Neutrophil (primary cell): ENCODE data around the gene CERK.

Experiments used
- H3K27ac ChIP-seq: fragments of 200-600 bp; sonication (generic); 2 replicates; pipeline ENCODE4 v1.5.1; 2016; ENCODE audit warnings: mild to moderate bottlenecking, moderate library complexity
- H3K27me3 ChIP-seq: fragments of 200-600 bp; sonication (generic); 2 replicates; pipeline ENCODE4 v1.6.0; 2016; ENCODE audit warnings: mild to moderate bottlenecking
- H3K36me3 ChIP-seq: fragments of 200-600 bp; sonication (generic); 2 replicates; pipeline ENCODE4 v1.5.1; 2017
- H3K4me1 ChIP-seq, 2 experiments: fragments of 200-600 bp in 1 of 2; sonication (generic) in 1 of 2; 1 replicate in 1 of 2; 2 replicates in 1 of 2; pipeline versions ENCODE4 v1.5.1 to v1.6.1; 2013 to 2016; ENCODE audit warnings: low read depth in 1 of 2, low read length in 1 of 2, mild to moderate bottlenecking in 1 of 2, moderate library complexity in 1 of 2; ENCODE audit not compliant: control insufficient read depth in 1 of 2, insufficient read depth in 1 of 2
- H3K4me3 ChIP-seq, 2 experiments: fragments of 200-600 bp in 1 of 2; sonication (generic) in 1 of 2; 1 replicate in 1 of 2; 2 replicates in 1 of 2; pipeline ENCODE4 v1.5.1; 2013 to 2016; ENCODE audit warnings: low read depth in 1 of 2, low read length in 1 of 2, mild to moderate bottlenecking in 1 of 2, moderate library complexity in 1 of 2
- H3K9me3 ChIP-seq: fragments of 200-600 bp; sonication (generic); 2 replicates; pipeline ENCODE4 v1.5.1; 2016
- TF ChIP-seq, protein P1 (sequence below): fragments of 200-600 bp; sonication (generic); IDR thresholded peaks from 2 replicates; pipeline ENCODE4 v1.5.1; 2016; ENCODE audit warnings: antibody characterized with exemption

The CERK gene

DNA sequence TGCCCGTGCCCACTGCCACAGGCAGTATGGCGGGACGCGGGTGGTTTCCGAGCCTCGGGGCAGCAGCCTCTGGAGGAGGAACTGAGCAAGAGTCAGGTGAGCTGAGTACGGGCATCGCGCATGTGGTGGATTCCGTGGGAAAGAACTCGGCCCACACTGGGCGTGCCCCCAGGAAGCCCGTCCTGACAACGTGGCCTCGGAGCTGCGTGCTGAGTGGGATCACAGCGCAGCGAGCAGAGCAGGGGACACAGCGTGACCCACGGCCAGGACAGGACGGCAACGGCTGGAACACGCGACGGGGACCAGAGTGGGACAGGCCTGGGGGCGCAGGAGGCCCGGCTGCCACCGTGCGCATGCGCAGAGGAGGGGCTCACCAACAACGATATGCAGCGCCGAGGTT, 36.8 kb downstream of the CERK start:
- Histone ChIP-seq H3K27me3 (no peaks in the 10 kb centered on the region), H3K36me3 (peaks cover 98% of the 10 kb centered on the region), H3K4me1 (no peaks in the 10 kb centered on the region), H3K4me3 (no peak overlapping the region), H3K9me3 (no peaks in the 10 kb centered on the region), H3K27ac (no peak overlapping the region)
- TF ChIP-seq, protein P1, sequence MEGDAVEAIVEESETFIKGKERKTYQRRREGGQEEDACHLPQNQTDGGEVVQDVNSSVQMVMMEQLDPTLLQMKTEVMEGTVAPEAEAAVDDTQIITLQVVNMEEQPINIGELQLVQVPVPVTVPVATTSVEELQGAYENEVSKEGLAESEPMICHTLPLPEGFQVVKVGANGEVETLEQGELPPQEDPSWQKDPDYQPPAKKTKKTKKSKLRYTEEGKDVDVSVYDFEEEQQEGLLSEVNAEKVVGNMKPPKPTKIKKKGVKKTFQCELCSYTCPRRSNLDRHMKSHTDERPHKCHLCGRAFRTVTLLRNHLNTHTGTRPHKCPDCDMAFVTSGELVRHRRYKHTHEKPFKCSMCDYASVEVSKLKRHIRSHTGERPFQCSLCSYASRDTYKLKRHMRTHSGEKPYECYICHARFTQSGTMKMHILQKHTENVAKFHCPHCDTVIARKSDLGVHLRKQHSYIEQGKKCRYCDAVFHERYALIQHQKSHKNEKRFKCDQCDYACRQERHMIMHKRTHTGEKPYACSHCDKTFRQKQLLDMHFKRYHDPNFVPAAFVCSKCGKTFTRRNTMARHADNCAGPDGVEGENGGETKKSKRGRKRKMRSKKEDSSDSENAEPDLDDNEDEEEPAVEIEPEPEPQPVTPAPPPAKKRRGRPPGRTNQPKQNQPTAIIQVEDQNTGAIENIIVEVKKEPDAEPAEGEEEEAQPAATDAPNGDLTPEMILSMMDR: no peak

DNA sequence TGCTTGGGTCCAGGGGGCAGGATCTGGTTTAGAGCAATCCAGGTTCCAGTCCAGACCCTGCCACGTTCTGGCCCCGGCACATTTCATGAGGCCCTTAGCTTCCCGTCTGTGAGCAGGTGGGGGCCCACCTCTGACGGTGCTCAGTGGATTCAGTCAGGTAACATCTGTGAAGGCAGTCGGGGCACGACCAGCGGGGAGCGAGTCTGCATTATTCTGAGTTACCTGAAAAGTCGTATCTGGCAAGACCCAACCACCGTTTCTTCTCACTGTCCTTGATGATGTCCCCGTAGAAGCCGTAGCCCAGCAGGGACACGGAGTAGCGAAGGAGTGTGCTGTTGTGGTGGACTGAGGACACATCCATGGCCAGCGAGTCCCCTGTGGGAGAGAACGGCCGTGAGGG, 39.0 kb downstream of the CERK start:
- H3K27ac ChIP-seq: no peak overlapping the region
- H3K4me1 ChIP-seq: no peaks in the 10 kb centered on the region
- H3K36me3 ChIP-seq: peaks cover 98% of the 10 kb centered on the region
- no peak overlapping the region for H3K4me3 ChIP-seq
- no peaks in the 10 kb centered on the region for H3K9me3 ChIP-seq
- H3K27me3 ChIP-seq: no peaks in the 10 kb centered on the region
- TF ChIP-seq, protein P1: no peak

DNA sequence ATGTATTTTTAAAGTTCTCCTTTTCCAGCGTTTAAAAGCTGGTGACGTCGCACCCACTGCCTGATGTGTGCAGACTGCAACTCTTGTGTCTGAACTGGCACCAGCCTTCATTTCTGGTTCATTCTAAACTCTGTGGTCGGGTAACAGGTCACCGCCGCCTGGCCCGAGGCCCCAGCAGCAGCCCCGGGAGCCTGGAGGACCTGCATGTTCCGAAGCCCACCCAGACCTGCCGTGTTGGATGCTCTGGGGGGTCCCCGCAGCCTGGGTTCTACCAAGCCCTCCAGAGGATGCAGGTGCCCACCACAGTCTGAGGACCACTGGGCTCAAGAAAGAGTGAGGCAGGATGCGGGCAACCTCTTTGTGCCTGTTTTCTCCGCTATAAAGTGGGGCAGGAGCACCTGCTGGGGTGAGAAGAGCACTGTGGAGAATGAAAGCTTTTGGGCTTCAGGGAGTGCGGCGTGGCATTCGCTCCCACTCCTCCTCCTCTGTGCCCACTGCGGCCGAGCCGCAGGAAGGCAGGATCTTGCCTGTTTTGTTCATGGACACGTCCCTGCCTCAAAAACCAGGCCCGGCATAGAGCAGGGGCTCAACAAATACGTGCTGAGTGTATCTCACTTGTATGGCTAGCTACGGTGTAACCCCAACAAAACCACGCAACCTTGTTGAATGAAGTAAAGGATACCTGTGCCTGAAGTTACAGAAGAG, 40.1 kb downstream of the CERK start:
- Histone ChIP-seq H3K4me3 (no peak overlapping the region), H3K27ac (no peak overlapping the region), H3K4me1 (no peaks in the 10 kb centered on the region), H3K9me3 (no peaks in the 10 kb centered on the region), H3K27me3 (no peaks in the 10 kb centered on the region), H3K36me3 (peaks cover 98% of the 10 kb centered on the region)
- TF ChIP-seq, protein P1: no peak

DNA sequence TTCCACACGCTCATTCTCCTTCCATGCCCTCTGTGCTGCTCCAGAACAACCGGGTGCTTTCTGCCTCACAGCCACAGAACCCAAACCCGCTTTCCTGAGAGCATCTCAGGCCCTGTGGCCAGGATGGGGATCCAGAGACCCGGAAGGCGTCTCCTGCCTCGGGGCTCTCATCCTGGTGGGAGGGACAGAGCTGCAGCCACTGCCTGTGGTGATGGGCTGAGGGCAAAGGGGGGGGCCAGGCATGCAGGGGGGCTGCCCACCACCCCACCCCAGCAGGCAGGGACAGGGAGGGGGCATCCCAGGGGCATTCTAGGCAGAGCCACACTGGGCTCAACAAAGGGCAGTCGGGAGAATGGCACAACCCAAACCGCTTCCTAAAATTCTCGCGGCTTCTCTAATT, 41.4 kb downstream of the CERK start:
- Histone ChIP-seq H3K9me3 (no peaks in the 10 kb centered on the region), H3K4me1 (no peaks in the 10 kb centered on the region), H3K27ac (no peak overlapping the region), H3K27me3 (no peaks in the 10 kb centered on the region), H3K4me3 (no peak overlapping the region), H3K36me3 (peaks cover 99% of the 10 kb centered on the region)
- TF ChIP-seq, protein P1: no peak

DNA sequence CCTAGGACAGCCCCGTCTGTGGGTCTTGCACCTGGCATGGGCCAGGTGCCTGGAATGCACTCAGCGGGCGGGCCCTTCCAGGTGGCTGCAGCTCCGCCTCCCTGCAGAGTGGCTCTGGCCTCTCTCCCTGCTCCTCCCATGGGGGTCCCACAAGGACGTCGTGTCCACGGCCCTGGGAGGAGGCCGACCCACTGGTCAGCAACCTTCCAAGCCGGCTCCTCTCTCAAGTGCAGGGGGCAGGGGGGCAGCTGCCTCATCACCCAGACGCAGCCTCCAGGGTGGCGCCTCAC, 41.9 kb downstream of the CERK start:
- Histone ChIP-seq H3K4me1 (no peaks in the 10 kb centered on the region), H3K4me3 (no peak overlapping the region), H3K9me3 (no peaks in the 10 kb centered on the region), H3K36me3 (peaks cover 99% of the 10 kb centered on the region), H3K27ac (no peak overlapping the region), H3K27me3 (no peaks in the 10 kb centered on the region)
- TF ChIP-seq, protein P1: no peak
